Right lobe of liver (tissue), 6 donors: ENCODE data around the gene PPP1R8. TPM values are rescaled to one million over a fixed set of nuclear protein-coding genes. Genes with fewer than 3 reads are reported as not detected.

Source experiments
- ATAC-seq, 4 donors: fragments of 200-7000 bp; cut with Tn5 transposase; one replicate each; pipeline ENCODE4 v1.9.1; 2020; ENCODE audit warnings: mild to moderate bottlenecking in 4 of 4, moderate library complexity in 4 of 4
- DNase-seq, 3 donors: peaks; one replicate each; pipeline ENCODE4 v3.0.0-alpha.2; 2020
- H3K27ac ChIP-seq, 3 donors: fragments of 200-600 bp; one replicate each; pipeline ENCODE4 v1.8.0; 2022
- H3K27me3 ChIP-seq, 2 donors: fragments of 200-600 bp; one replicate each; pipeline ENCODE4 v1.8.0; 2022
- H3K36me3 ChIP-seq, 4 donors: fragments of 200-600 bp; sonication (generic) in 1 of 4; one replicate each; pipeline versions ENCODE4 v1.5.1 to v1.8.0; 2017 to 2022; ENCODE audit warnings: control low read depth in 1 of 4
- H3K4me1 ChIP-seq, 4 donors: fragments of 200-600 bp; sonication (generic) in 1 of 4; one replicate each; pipeline versions ENCODE4 v1.5.1 to v1.8.0; 2017 to 2022; ENCODE audit warnings: control low read depth in 1 of 4
- H3K4me3 ChIP-seq, 3 donors: fragments of 200-600 bp; one replicate each; pipeline ENCODE4 v1.8.0; 2022
- H3K9me3 ChIP-seq, 4 donors: fragments of 200-600 bp; sonication (generic) in 1 of 4; one replicate each; pipeline versions ENCODE4 v1.5.1 to v1.8.0; 2017 to 2022; ENCODE audit warnings: control low read depth in 1 of 4
- CTCF ChIP-seq, 4 donors: fragments of 200-600 bp in 3 of 4; fragments of 450-650 bp in 1 of 4; IDR thresholded peaks; one replicate each; pipeline versions ENCODE4 v1.5.1 to v1.8.0; 2016 to 2022; ENCODE audit warnings: antibody characterized with exemption in 4 of 4, mild to moderate bottlenecking in 2 of 4
- POLR2A ChIP-seq: fragments of 450-650 bp; IDR thresholded peaks from one replicate; pipeline ENCODE4 v1.6.1; 2017; ENCODE audit warnings: antibody characterized with exemption, mild to moderate bottlenecking
- WGBS: methylation state at CpG from one replicate; pipeline ENCODE4 v1.1.6; 2018; ENCODE audit warnings: low coverage, low lambda C conversion rate; ENCODE audit not compliant: insufficient coverage; ENCODE audit errors: missing lambda C conversion rate; 5-methylcytosine and 5-hydroxymethylcytosine counted together
- intact Hi-C, 2 donors: fragments of 100-400 bp; cut with DNase I; formaldehyde crosslinking; loops; one replicate each; pipeline versions ENCODE4 v1.11.2 to v1.14.1; 2022
- long read RNA-seq: library from polyadenylated mRNA; unstranded; transcript quantifications from one replicate; pipeline ENCODE4 v2.0.0, GENCODE V29; 2019
- total RNA-seq, 6 experiments: library from RNA; depleted of rRNA in 2 of 6; stranded (reverse); fragments of >200 nt in 2 of 6; fragmentation: NEBNext Ultra II Directional in 3 of 6; extraction: Animal tissue kit (Norgen Biotek cat#: 25700) in 3 of 6; gene quantifications; one replicate each; pipeline versions ENCODE4 v1.1.0 to v1.2.4, GENCODE V29; 2016 to 2023
- donor health status: DM: no; HTN: yes; CAD: no.
- donor health status: DM: no; HTN: no; CAD: no.
- donor health status: DM: no; HTN: no; CAD: no.
- donor health status: DM: no; HTN: yes; CAD: no.
- donor health status: DM: no; HTN: yes; CAD: no.

Gene PPP1R8
- total RNA-seq = 10 to 100 TPM; 12.4 to 18.6 (median 13.0) TPM
- long read RNA-seq, partial matches to known transcripts = 0 of 1 reads
- long read RNA-seq, other reads (novel, unspliced or antisense) = 1 of 1 reads

GRCh38 chr1:27830621-27831440 is at the start of gene PPP1R8:
TSS of gene PPP1R8 (plus strand) at chr1:27830782. CDS start at chr1:27830836, 54 bp downstream.
- WGBS = under 1% methylated on average over 37 of the region's 60 CpGs
- Histone ChIP-seq H3K27ac (peak within 1 kb of the TSS; percentile 76 to 90 (median 83)), H3K4me1 (peaks cover 0 to 11% (median 4%) of the 10 kb centered on the region in 4 donors), H3K27me3 (no peaks in the 10 kb centered on the region), H3K36me3 (peaks cover 0 to 17% (median 0%) of the 10 kb centered on the region in 4 donors), H3K4me3 (peak within 1 kb of the TSS; percentile 87 to 94 (median 94)), H3K9me3 (no peaks in the 10 kb centered on the region)
- no peak for TF ChIP-seq CTCF (IDR thresholded peaks at IDR 0.05)
- TF ChIP-seq POLR2A = peak; percentile 71
- ATAC-seq = peak; percentile 99 to 100 (median 100)
- DNase-seq = peak; percentile 94 to 96 (median 96)
- intact Hi-C loops = no loop called here

GRCh38 chr1:27782950-27783349 is 47.6 kb upstream of the PPP1R8 start:
- H3K27ac ChIP-seq = no peak overlapping the region
- H3K36me3 ChIP-seq = no peaks in the 10 kb centered on the region
- H3K9me3 ChIP-seq = no peaks in the 10 kb centered on the region
- no peak for TF ChIP-seq CTCF (IDR thresholded peaks at IDR 0.05)
- intact Hi-C loops = no loop called here
- no peak for DNase-seq
- H3K27me3 ChIP-seq = no peaks in the 10 kb centered on the region
- peaks cover 0 to 5% (median 4%) of the 10 kb centered on the region in 4 donors for H3K4me1 ChIP-seq
- WGBS = 87% methylated on average over 3 of the region's 3 CpGs
- H3K4me3 ChIP-seq = no peak overlapping the region
- no peak for ATAC-seq

DNA sequence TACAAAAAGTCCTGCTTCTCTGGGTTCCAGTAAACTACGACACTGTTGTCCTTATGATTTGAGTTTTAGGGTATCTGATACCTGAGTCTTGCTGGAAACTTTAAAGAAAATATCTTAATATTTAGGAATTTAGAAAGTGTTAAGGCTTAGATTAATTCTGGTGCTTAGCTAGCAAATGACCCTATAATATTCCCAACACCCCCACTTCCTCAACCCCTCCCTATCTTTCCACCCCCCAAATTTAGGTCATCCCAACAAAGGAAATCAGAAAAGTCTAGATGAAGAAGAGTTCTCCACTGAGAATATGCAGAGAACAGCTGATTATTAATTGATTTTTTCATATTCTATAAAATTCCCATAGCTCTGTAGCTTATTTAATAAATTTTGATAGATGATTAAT is 45.9 kb upstream of the PPP1R8 start:
- no peak overlapping the region for H3K4me3 ChIP-seq
- peaks cover 0 to 5% (median 4%) of the 10 kb centered on the region in 4 donors for H3K4me1 ChIP-seq
- no peaks in the 10 kb centered on the region for H3K27me3 ChIP-seq
- WGBS = 93% methylated on average over 1 of the region's 1 CpG
- no peak for TF ChIP-seq CTCF (IDR thresholded peaks at IDR 0.05)
- no peak for TF ChIP-seq POLR2A
- no peak for ATAC-seq
- H3K36me3 ChIP-seq = no peaks in the 10 kb centered on the region
- H3K27ac ChIP-seq = no peak overlapping the region
- DNase-seq = no peak
- intact Hi-C loops = no loop called here
- H3K9me3 ChIP-seq = no peaks in the 10 kb centered on the region

DNA sequence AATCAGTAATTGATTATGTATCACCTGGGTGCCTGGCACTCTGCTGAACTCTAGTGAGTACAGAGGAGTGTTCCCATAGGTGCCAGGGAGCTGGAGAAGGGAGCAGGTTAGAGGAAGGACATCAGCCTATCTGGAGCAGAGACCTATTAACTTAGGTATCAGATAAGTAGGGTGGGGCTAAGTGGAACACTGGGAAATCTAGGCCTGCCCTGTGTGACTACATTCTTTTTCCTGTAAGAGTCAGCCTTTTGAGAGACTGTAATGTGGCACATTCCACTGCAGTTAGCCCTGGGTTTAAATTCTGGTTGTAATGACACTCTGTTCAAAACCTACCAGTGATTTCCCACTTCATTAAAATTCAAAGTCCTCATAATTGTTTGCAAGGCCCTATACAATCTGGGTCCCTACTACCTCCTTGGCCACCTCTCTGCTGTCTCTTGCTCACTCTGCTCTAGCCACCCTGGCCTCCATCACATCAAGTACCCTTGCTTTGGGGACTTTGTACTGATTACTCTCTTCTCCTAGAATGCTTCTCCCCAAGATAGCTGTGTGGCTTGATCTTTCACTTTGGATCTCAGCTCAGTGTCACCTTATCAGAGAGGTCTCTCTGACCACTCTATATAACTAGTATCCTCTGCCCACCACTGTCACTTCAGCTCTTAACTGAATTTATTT is 44.7 kb upstream of the PPP1R8 start:
- ATAC-seq = peak in 2 of 4 donors; percentile 33 to 48
- DNase-seq = no peak
- Histone ChIP-seq H3K4me1 (peaks cover 0 to 5% (median 4%) of the 10 kb centered on the region in 4 donors), H3K27me3 (no peaks in the 10 kb centered on the region), H3K9me3 (no peaks in the 10 kb centered on the region), H3K27ac (no peak overlapping the region), H3K4me3 (no peak overlapping the region), H3K36me3 (peaks cover 0 to 8% (median 0%) of the 10 kb centered on the region in 4 donors)
- TF ChIP-seq POLR2A (no peak), CTCF (IDR thresholded peaks at IDR 0.05) (no peak)
- intact Hi-C loops = no loop called here
